Skin of body (tissue), 2 donors: ENCODE results near the gene PRR3. TPM values are rescaled to one million over a fixed set of nuclear protein-coding genes. Genes with fewer than 3 reads are reported as not detected.
"Not testable (repeated sequence)": the region's sequence is repeated elsewhere in the genome, so short reads cannot be mapped to it uniquely, and the experiment has no call there.

ENCODE experiments used
- DNase-seq: peaks from one replicate; lab custom pipeline; 2025; lab: John Stamatoyannopoulos, UW
- total RNA-seq: library from RNA; depleted of rRNA; stranded (reverse); fragments of >200 nt; gene quantifications from one replicate; pipeline ENCODE4 v1.2.3, GENCODE V29; 2014

Gene PRR3
- total RNA-seq, result 6.6 TPM

- DNase-seq, result peak; percentile 91
These were observed at the start of gene PRR3 for GRCh38 chr6:30556906-30557682. Gene PRR3, plus strand, starts transcription at chr6:30557295. Its CDS starts 50 bp downstream, at chr6:30557345.

GRCh38 chr6:30507849-30508827 is 49.0 kb upstream of the PRR3 start:
- no peak for DNase-seq

GRCh38 chr6:30508890-30509736 is 48.0 kb upstream of the PRR3 start:
- DNase-seq, result no peak

GRCh38 chr6:30510419-30511168 is 46.5 kb upstream of the PRR3 start:
- DNase-seq, result no peak

- no peak for DNase-seq
These were observed 45.9 kb upstream of the PRR3 start for GRCh38 chr6:30511169-30511546.

- DNase-seq, result no peak
These were observed 43.6 kb upstream of the PRR3 start for GRCh38 chr6:30513451-30513850.

- DNase-seq, result no peak
These were observed 42.0 kb upstream of the PRR3 start for GRCh38 chr6:30515106-30515505.

- DNase-seq, result peak; percentile 87
These were observed 40.9 kb upstream of the PRR3 start for GRCh38 chr6:30515944-30516753.

GRCh38 chr6:30516754-30517076 is 40.4 kb upstream of the PRR3 start:
- not testable (repeated sequence) for DNase-seq

GRCh38 chr6:30517767-30518504 is 39.2 kb upstream of the PRR3 start:
- not testable (repeated sequence) for DNase-seq

- DNase-seq, result not testable (repeated sequence)
These were observed 38.5 kb upstream of the PRR3 start for GRCh38 chr6:30518505-30519145.

- DNase-seq, result no peak
These were observed 36.6 kb upstream of the PRR3 start for GRCh38 chr6:30520522-30520921.

- DNase-seq, result not testable (repeated sequence)
These were observed 36.0 kb upstream of the PRR3 start for GRCh38 chr6:30521082-30521481.

GRCh38 chr6:30521952-30522351 is 35.1 kb upstream of the PRR3 start:
- DNase-seq, result not testable (repeated sequence)

- not testable (repeated sequence) for DNase-seq
These were observed 30.7 kb upstream of the PRR3 start for GRCh38 chr6:30526444-30526843.

GRCh38 chr6:30529349-30529875 is 27.7 kb upstream of the PRR3 start:
- DNase-seq, result not testable (repeated sequence)

GRCh38 chr6:30530014-30530413 is 27.1 kb upstream of the PRR3 start:
- DNase-seq, result no peak
